NB4 (cell line): ENCODE results near the gene TRIM16.
"Not testable (repeated sequence)": the region's sequence is repeated elsewhere in the genome, so short reads cannot be mapped to it uniquely, and the experiment has no call there.

Source experiments
- MYC ChIP-seq: IDR thresholded peaks from 2 replicates; pipeline ENCODE4 v1.6.1; 2011; ENCODE audit warnings: low read depth, low read length
- POLR2A ChIP-seq: IDR thresholded peaks from 2 replicates; pipeline ENCODE4 v1.6.1; 2011; ENCODE audit warnings: mild to moderate bottlenecking; ENCODE audit not compliant: insufficient read length; ENCODE audit errors: extremely low read depth

GRCh38 chr17:15704813-15705212, 20.7 kb upstream of the TRIM16 start:
- not testable (repeated sequence) for TF ChIP-seq MYC, POLR2A
